ENCODE results near the gene ZFP36L2. TPM values are rescaled to one million over a fixed set of nuclear protein-coding genes. Genes with fewer than 3 reads are reported as not detected.
A peak's percentile ranks its signal among the peaks of the same experiment; 100 is the strongest.

The ZFP36L2 gene
- total and polyA plus RNA-seq, 9 of the 15 experiments (the other 6 are each of a cell fraction or from before 2014, with no cell fraction given), result 4.1 to 60.6 (median 20.3) TPM

DNA sequence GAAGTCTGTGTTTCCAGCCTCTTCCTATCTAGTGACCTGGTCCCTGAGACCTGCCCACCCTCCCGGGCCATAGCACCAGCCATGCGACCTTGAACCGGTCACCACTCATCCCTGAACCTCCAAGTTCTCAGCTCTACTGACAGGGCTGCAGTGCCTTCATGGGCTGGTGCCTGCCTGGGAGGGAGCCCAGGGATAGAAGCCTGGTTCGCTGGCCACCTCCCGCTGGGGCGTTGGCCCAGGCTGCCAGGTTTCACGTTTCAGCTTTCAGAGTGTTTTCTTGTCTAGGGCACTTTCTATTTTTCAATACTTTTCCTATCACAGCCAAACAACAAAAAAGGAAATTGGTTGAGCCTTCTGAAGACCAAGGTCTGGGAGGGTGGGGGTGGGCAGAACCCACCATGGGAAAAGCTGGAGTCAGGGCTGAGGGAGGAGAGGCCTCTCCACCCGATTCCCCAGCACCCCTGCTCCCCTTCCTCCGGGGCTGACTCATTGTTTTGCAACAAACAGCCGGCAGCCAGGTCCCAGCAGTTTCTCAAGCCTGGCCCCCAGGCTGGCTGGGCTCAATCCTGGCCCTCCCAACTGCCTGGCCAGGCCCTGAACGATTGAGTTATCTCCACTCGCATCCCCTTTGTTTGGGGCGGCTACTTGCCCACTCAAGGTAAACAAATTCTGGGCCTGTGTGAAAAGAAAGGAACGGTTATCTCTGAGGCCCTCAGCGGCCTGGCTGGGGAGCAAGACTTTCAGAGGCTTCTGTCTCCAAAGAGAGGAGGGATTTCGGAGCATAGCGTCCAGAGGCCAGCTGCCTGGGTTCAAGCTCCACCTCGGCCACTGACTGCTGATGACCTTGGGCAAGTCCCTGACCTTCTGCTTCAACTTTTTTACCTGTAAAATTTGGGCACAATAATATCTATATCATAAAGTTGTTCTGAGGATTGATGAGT lies 47.5 kb downstream of the ZFP36L2 start (continued):
- TF ChIP-seq, protein P1, sequence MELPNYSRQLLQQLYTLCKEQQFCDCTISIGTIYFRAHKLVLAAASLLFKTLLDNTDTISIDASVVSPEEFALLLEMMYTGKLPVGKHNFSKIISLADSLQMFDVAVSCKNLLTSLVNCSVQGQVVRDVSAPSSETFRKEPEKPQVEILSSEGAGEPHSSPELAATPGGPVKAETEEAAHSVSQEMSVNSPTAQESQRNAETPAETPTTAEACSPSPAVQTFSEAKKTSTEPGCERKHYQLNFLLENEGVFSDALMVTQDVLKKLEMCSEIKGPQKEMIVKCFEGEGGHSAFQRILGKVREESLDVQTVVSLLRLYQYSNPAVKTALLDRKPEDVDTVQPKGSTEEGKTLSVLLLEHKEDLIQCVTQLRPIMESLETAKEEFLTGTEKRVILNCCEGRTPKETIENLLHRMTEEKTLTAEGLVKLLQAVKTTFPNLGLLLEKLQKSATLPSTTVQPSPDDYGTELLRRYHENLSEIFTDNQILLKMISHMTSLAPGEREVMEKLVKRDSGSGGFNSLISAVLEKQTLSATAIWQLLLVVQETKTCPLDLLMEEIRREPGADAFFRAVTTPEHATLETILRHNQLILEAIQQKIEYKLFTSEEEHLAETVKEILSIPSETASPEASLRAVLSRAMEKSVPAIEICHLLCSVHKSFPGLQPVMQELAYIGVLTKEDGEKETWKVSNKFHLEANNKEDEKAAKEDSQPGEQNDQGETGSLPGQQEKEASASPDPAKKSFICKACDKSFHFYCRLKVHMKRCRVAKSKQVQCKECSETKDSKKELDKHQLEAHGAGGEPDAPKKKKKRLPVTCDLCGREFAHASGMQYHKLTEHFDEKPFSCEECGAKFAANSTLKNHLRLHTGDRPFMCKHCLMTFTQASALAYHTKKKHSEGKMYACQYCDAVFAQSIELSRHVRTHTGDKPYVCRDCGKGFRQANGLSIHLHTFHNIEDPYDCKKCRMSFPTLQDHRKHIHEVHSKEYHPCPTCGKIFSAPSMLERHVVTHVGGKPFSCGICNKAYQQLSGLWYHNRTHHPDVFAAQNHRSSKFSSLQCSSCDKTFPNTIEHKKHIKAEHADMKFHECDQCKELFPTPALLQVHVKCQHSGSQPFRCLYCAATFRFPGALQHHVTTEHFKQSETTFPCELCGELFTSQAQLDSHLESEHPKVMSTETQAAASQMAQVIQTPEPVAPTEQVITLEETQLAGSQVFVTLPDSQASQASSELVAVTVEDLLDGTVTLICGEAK (IDR thresholded peaks at IDR 0.05), result peak; percentile 65; the same call in 1 of the 2 replicates
- TF ChIP-seq, protein P1 (CRISPR knock-in tag; IDR thresholded peaks at IDR 0.05), result no peak
- TF ChIP-seq, protein P2, sequence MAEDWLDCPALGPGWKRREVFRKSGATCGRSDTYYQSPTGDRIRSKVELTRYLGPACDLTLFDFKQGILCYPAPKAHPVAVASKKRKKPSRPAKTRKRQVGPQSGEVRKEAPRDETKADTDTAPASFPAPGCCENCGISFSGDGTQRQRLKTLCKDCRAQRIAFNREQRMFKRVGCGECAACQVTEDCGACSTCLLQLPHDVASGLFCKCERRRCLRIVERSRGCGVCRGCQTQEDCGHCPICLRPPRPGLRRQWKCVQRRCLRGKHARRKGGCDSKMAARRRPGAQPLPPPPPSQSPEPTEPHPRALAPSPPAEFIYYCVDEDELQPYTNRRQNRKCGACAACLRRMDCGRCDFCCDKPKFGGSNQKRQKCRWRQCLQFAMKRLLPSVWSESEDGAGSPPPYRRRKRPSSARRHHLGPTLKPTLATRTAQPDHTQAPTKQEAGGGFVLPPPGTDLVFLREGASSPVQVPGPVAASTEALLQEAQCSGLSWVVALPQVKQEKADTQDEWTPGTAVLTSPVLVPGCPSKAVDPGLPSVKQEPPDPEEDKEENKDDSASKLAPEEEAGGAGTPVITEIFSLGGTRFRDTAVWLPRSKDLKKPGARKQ (CRISPR knock-in tag; IDR thresholded peaks at IDR 0.05), result no peak
- peak; percentile 64 to 86 for TF ChIP-seq KDM1A (IDR thresholded peaks at IDR 0.05)
- TF ChIP-seq CHCHD3 (CRISPR knock-in tag; IDR thresholded peaks at IDR 0.05), result no peak
- no peak for TF ChIP-seq SMARCA5 (IDR thresholded peaks at IDR 0.05)
- peak; percentile 88 for TF ChIP-seq EHMT2 (IDR thresholded peaks at IDR 0.05)
- no peak for TF ChIP-seq RFX1 (IDR thresholded peaks at IDR 0.05)
- TF ChIP-seq, protein P3, sequence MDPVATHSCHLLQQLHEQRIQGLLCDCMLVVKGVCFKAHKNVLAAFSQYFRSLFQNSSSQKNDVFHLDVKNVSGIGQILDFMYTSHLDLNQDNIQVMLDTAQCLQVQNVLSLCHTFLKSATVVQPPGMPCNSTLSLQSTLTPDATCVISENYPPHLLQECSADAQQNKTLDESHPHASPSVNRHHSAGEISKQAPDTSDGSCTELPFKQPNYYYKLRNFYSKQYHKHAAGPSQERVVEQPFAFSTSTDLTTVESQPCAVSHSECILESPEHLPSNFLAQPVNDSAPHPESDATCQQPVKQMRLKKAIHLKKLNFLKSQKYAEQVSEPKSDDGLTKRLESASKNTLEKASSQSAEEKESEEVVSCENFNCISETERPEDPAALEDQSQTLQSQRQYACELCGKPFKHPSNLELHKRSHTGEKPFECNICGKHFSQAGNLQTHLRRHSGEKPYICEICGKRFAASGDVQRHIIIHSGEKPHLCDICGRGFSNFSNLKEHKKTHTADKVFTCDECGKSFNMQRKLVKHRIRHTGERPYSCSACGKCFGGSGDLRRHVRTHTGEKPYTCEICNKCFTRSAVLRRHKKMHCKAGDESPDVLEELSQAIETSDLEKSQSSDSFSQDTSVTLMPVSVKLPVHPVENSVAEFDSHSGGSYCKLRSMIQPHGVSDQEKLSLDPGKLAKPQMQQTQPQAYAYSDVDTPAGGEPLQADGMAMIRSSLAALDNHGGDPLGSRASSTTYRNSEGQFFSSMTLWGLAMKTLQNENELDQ (CRISPR knock-in tag; IDR thresholded peaks at IDR 0.05; ENCODE audit: borderline replicate concordance), result no peak
- peak; percentile 84 for TF ChIP-seq EGR1 (conservative IDR thresholded peaks at IDR 0.05)
- TF ChIP-seq, protein P4, sequence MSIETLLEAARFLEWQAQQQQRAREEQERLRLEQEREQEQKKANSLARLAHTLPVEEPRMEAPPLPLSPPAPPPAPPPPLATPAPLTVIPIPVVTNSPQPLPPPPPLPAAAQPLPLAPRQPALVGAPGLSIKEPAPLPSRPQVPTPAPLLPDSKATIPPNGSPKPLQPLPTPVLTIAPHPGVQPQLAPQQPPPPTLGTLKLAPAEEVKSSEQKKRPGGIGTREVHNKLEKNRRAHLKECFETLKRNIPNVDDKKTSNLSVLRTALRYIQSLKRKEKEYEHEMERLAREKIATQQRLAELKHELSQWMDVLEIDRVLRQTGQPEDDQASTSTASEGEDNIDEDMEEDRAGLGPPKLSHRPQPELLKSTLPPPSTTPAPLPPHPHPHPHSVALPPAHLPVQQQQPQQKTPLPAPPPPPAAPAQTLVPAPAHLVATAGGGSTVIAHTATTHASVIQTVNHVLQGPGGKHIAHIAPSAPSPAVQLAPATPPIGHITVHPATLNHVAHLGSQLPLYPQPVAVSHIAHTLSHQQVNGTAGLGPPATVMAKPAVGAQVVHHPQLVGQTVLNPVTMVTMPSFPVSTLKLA (conservative IDR thresholded peaks at IDR 0.05), result peak in 1 of 2 experiments; percentile 71; a peak in 3 of 4 replicates
- peak; percentile 68 for TF ChIP-seq DACH1 (IDR thresholded peaks at IDR 0.05; ENCODE audit: partially characterized antibody)

Data from K562 (cell line).